Embryonic facial prominence (tissue), 1 donor: Measurements from ENCODE around the gene SLC19A1.

Experiments used
- DNase-seq: peaks from one replicate; pipeline ENCODE4 v3.0.0-alpha.2; 2016; ENCODE audit errors: extremely low spot score

The SLC19A1 gene

GRCh38 chr21:45542242-45542666, at the start of gene SLC19A1:
Gene SLC19A1, minus strand, starts transcription at chr21:45542440. Its CDS starts 4,481 bp downstream, at chr21:45537959.
- DNase-seq, result no peak

GRCh38 chr21:45591619-45592207, 49.5 kb upstream of the SLC19A1 start:
- DNase-seq, result no peak

- no peak for DNase-seq
Measured at GRCh38 chr21:45590726-45591618, 48.7 kb upstream of the SLC19A1 start.

- DNase-seq, result no peak
Measured at GRCh38 chr21:45590246-45590725, 48.0 kb upstream of the SLC19A1 start.

- no peak for DNase-seq
Measured at GRCh38 chr21:45589686-45590245, 47.5 kb upstream of the SLC19A1 start.

- no peak for DNase-seq
Measured at GRCh38 chr21:45588871-45589491, 46.7 kb upstream of the SLC19A1 start.

- no peak for DNase-seq
Measured at GRCh38 chr21:45588086-45588825, 46.0 kb upstream of the SLC19A1 start.

GRCh38 chr21:45586289-45586858, 44.1 kb upstream of the SLC19A1 start:
- no peak for DNase-seq

GRCh38 chr21:45584786-45585185, 42.5 kb upstream of the SLC19A1 start:
- no peak for DNase-seq

- no peak for DNase-seq
Measured at GRCh38 chr21:45583831-45584509, 41.7 kb upstream of the SLC19A1 start.

- DNase-seq, result no peak
Measured at GRCh38 chr21:45582128-45582527, 39.9 kb upstream of the SLC19A1 start.

- DNase-seq, result no peak
Measured at GRCh38 chr21:45581322-45581712, 39.1 kb upstream of the SLC19A1 start.

GRCh38 chr21:45580576-45581321, 38.5 kb upstream of the SLC19A1 start:
- no peak for DNase-seq

- DNase-seq, result no peak
Measured at GRCh38 chr21:45580181-45580575, 37.9 kb upstream of the SLC19A1 start.

GRCh38 chr21:45579383-45580180, 37.3 kb upstream of the SLC19A1 start:
- no peak for DNase-seq

- DNase-seq, result no peak
Measured at GRCh38 chr21:45578811-45579381, 36.7 kb upstream of the SLC19A1 start.

- no peak for DNase-seq
Measured at GRCh38 chr21:45578176-45578801, 36.0 kb upstream of the SLC19A1 start.

- no peak for DNase-seq
Measured at GRCh38 chr21:45577801-45578175, 35.5 kb upstream of the SLC19A1 start.
